SK-N-DZ (cell line): ENCODE measurements around the gene PDE11A. TPM values are rescaled to one million over a fixed set of nuclear protein-coding genes. Genes with fewer than 3 reads are reported as not detected.
"Not testable (repeated sequence)": the region's sequence is repeated elsewhere in the genome, so short reads cannot be mapped to it uniquely, and the experiment has no call there.

ENCODE experiments used
- DNase-seq: peaks from one replicate; pipeline ENCODE4 v3.0.0-alpha.2; 2015; ENCODE audit warnings: low spot score
- polyA plus RNA-seq, 2 experiments: library from polyadenylated mRNA; depleted of rRNA; stranded (reverse); fragments of >200 nt; gene quantifications; 2 replicates each; pipeline ENCODE4 v1.2.3, GENCODE V29; 2014

The PDE11A gene
- polyA plus RNA-seq (2014; cell fraction: cytosol; rRNA removed) = 0.10 and 0.25 TPM in 2 replicates
- 0.09 TPM in 1 of 2 replicates, not detected in the other for polyA plus RNA-seq (2014; cell fraction: nucleus; rRNA removed)

DNA sequence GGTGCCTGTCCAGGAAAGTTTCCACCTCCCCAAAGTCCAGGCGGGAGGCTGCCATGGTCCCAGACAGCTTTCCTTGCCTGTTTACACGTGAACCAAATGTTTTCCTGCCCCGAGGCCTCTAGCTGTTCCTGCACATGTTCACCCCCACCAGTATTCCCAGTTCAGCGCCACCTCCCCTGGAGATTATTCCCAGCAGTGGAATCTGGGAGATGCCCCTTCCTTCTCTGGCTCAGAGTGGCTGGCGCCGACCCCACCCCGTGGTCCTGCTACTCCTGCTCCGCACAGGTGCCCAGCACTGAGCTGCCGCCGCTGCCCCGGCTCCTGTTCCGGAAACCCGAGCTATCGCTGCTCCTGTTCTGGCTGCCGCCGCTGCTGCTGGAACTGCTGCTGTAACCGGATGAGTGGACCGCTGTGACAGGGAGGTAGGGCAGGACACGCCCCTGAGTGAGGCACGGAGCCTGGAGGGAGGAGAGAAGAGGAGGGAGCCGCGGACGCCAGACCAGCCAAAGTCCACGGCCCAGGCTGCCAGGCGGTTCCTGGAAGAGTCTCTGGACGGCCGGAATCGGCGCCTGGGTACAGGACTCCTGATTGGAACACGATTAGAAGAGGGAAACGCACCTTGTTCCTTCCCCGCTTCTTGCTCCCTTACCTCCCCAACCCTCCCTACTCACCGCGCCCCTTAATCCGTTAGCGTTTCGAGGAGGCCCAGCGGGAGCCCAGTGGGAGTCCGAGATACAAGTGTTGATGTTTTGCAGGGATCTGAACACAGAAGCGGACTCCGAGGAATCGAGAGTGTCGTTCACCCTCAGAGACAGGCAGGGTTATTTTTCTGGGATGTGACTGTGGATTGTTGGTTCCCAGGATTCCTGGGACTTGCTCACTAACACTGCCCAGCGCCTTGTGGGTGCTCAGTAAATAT is at the start of gene PDE11A:
PDE11A (minus strand) TSS at position 395 of the 919 bp plus-strand sequence; CDS start at position 55, 340 bp downstream.
- peak; percentile 83 for DNase-seq

DNA sequence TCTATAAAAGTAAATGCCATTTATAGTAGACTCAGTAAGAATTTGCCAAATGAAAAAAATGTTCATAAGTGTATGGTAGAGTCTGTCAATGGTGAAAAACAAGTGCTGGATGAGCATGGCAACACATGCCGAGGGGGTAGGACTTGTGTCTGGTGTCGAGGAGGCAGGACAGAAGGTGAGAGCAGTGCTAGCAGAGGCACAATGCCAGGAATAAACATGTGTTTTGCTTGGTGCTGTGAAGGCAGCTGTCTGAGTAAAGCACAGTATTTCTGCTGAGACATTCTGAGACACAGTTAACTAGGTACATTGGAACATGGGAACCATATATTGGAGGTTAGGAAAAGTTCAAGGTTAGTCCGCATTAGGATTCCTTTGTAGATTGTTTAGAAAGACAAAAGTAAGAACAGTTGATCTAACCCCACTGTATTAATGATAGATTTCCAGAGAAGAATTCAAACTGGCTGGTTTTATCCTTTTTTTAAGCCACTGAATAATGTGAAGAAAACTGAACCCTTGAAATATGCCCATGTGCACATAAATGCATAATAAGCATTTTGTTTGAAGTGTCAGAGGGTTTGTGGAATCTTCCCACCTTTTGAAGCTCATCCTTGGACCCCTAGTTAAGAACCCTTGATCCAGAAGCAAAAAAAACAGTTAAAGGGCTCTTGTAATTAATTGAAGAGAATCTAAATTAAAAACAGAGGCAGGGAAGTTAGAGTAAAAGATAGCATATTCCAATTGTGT is 46.8 kb upstream of the PDE11A start:
- no peak for DNase-seq

GRCh38 chr2:178117725-178118124 is 45.1 kb upstream of the PDE11A start:
- no peak for DNase-seq

- DNase-seq = no peak
Measured at GRCh38 chr2:178115271-178115670, 42.7 kb upstream of the PDE11A start.

DNA sequence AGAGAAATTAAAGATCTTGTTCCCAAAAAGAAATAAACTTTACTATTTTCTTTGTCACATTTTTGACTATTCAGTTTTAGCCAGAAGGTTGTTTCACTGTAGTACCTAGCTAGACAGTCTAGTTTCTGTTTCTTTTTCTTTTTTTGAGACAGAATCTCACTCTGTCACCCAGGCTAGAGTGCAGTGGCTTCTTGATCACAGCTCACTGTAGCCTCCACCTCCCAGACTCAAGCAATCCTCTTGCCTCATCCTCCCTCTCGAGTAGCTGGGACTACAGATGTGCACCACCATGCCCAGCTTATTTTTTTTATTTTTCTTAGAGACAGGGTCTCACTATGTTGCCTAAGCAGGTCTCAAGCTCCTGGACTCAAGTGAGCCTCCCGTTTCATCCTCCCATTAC is 41.9 kb upstream of the PDE11A start:
- no peak for DNase-seq

GRCh38 chr2:178112202-178113152 is 39.9 kb upstream of the PDE11A start, which contains the start of gene RBM45:
TSS of gene RBM45 (plus strand) at chr2:178112437. CDS start at chr2:178112547, 110 bp downstream.
- DNase-seq = peak; percentile 94

- DNase-seq = no peak
Measured at GRCh38 chr2:178111743-178112142, 39.2 kb upstream of the PDE11A start.

DNA sequence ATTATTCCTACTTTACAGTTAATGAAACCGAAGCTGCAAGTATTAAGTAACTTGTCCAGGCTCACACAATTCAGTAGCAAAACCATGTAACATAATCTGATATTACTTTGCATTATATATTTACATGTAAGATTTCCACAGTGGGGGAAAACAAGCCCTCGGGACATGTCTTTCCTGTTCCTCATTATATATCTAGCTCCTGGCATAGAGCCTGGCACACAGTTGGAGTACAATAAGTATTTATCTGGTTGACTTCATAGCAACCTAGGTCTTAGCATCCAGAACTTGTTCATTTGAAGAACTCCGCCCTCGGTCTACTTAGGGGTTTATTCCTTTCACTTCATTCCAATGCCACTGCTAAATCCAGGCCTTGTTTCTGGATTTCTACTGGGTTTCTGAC is 38.1 kb upstream of the PDE11A start:
- DNase-seq = no peak

DNA sequence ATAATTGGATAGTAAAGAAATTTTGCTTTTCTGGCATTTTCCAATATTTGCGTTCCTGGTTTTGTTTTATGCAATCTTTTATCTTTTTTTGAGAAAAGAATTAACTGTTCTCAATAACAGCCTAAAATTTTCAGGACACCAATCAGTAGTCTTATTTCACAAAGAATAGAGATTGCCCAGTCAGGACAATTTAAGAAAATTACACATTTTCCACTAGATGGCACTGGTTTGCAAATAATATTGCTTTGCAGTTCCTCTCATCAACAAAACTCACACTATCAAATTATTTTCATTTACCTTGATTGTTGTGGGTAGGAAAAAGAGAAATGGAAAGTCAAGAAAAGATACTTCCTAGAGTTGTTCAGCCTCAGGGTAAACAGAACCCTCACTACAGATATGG is 37.2 kb upstream of the PDE11A start:
- peak; percentile 44 for DNase-seq

- no peak for DNase-seq
Measured at GRCh38 chr2:178108176-178108575, 35.6 kb upstream of the PDE11A start.

GRCh38 chr2:178106053-178106452 is 33.5 kb upstream of the PDE11A start:
- no peak for DNase-seq

DNA sequence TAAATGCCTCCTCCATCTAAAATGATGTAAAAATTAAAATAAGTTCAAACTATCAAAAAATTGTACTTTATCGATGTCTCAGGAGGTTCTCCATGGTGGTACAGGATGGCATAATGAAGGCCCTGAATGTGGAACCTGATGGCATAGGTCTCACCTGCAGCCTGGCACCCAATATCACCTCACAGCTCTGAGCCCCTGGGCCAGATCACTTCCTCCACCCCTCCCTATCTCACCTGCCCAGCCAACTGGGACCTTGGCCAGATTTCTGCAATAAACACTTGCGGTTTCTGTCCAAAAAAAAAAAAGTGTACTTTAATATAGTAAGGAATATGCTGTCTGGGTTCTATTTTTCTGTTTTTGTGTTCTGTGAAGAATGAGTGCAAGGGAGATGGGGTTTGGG is 33.0 kb upstream of the PDE11A start:
- no peak for DNase-seq

DNA sequence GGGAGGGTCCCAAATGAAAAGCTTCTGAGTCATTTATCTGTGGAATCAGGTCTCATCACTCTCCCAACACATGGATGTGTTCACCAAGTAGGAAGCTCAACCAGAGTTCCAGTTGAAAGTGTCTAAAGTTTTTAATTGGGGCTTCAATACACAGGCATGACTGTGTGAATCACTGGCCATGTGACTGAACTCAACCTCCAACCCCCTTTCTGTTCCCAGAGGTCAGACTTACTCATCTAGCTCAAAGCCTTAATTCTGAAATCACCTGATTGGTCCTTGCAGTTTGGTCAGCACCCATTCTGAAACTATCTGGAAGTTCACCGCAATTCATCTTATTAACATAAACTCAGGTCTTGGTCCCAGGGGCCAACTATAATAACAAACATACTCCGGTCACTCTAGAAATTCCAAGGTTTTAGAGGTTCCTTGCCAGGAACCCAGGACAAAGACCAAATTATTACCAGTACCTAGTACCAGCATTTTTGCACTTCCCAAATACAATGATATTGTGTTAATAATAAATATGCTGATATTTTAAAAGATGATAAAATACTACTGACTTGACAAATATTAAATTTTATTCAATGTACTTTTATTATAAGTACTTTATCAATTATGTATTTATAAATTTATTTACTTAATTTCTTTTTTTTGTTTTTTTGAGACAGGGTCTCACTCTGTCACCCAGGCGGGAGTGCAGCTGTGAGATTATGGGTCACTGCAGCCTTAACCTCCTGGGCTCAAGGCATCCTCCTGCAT is 28.9 kb upstream of the PDE11A start:
- DNase-seq = no peak

- no peak for DNase-seq
Measured at GRCh38 chr2:178093471-178093870, 20.9 kb upstream of the PDE11A start.

DNA sequence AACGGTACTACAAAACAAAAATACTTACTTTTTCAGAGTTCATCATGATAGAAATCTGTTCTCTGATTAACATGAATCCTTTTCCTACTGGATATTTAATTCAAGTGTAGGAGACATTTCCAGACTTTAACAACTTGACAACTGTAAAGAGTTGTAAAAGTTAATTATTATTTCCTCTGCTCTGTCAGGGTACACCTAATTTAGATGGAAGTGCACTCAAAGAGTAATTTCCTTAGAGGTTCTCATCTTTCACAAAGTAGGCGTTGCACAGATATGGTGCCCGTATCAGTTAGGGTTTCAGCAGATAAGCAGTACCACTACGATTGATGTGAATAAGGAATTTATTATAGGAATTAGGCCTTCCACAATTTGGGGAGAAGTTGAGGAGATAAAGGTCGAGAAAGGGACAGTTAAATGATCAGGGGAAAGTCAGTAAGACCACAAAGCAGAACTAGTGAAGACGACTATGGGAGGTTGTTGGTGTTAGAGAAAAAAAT is 16.2 kb upstream of the PDE11A start:
- no peak for DNase-seq

GRCh38 chr2:178084273-178084672 is 11.7 kb upstream of the PDE11A start:
- no peak for DNase-seq

- no peak for DNase-seq
Measured at GRCh38 chr2:178082408-178083045, 9.9 kb upstream of the PDE11A start.

DNA sequence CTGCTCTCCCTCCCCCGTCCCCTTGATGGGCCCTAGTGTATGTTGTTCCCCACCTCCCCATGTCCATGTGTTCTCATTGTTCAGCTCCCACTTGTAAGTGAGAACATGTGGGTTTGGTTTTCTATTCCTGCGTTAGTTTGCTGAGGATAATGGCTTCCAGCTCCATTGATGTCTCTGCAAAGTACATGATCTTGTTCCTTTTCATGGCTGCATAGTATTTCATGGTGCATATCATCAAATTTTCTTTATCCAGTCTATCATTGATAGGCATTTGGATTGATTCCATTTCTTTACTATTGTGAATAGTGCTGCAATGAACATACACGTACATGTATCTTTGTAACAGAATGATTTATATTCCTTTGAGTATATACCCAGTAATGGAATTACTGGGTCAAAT is 6.7 kb upstream of the PDE11A start:
- DNase-seq = not testable (repeated sequence)

- DNase-seq = no peak
Measured at GRCh38 chr2:178076130-178076529, 3.6 kb upstream of the PDE11A start.

GRCh38 chr2:178075006-178075326 is 2.4 kb upstream of the PDE11A start:
- DNase-seq = no peak
